ENCODE data around the gene STIMATE.

Gene STIMATE

DNA sequence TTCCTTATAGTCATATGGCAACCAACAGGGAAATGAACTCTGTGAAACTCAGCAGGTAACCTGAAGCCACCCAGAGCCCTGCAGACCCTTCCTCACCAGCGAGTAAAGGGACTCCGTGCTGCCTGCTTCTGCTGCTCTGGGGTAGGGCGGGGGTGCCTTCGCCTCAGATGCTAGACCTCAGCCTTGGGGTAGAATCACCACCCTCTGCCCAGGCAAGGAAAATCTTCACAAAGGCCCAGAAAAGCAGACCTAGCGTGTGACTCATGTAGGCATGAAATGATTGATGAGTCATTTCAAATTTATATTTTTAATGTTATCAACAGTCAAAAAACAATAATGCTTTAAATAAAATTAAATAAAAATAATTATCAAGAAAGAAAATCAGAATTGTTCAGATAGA is 6.6 kb downstream of the STIMATE start:
- peaks cover 13 to 28% of the 10 kb centered on the region in 2 donors for H3K36me3 Mint-ChIP-seq
- H3K27ac Mint-ChIP-seq: no peak overlapping the region
- H3K4me3 Mint-ChIP-seq: no peak overlapping the region
- ATAC-seq (replicated peaks) (peak in 1 of 2 donors; percentile 26), DNase-seq (no peak)
- H3K4me1 Mint-ChIP-seq: peaks cover 28 to 37% of the 10 kb centered on the region in 2 donors
- H3K9me3 Mint-ChIP-seq: peaks cover under 1% of the 10 kb centered on the region in 2 donors
- no peaks in the 10 kb centered on the region for H3K27me3 Mint-ChIP-seq

DNA sequence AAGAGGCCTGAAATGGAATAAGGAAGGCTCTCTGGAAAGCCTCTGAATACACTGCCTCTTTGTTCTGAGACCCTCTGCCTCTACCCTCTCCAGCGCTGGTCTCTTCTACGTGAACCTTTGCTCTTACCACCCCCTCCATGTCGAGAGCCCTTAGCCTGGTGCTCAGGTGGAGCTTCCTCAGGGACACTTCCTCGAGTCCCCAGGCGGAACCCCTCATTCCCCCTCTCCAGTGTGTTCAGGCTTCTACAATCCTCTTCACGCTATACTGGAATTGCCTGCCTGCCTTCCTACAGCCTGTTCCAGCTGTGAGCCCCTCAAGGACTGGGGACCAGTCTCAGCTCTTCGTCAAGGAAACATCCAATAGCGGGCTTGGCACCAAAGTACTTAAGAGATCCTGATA is 7.4 kb downstream of the STIMATE start:
- Mint-ChIP-seq H3K9me3 (peaks cover 3 to 4% of the 10 kb centered on the region in 2 donors), H3K36me3 (peaks cover 22 to 33% of the 10 kb centered on the region in 2 donors), H3K27ac (no peak overlapping the region), H3K4me1 (peaks cover 21 to 29% of the 10 kb centered on the region in 2 donors), H3K4me3 (no peak overlapping the region), H3K27me3 (no peaks in the 10 kb centered on the region)
- DNase-seq (no peak), ATAC-seq (replicated peaks) (no peak)

DNA sequence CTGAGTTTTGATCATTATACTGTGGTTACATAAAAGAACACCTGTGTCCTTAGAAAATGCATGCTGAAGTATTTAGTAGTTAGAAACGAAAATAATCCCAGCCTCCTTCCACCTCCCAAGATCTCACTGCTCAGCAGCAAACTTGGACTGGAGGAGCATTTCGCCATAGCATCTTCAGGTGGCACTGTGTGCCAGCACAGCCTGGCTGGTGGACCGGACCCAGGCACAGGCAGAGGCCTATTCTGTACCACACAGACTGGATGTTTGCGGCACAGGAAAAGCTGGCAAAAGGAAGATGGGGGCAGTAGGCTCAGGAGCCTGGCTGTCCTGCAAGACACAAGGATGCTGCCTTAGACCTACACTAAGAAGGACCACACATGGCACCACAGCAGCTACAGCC is 10.2 kb downstream of the STIMATE start:
- peaks cover 11 to 17% of the 10 kb centered on the region in 2 donors for H3K4me1 Mint-ChIP-seq
- H3K27me3 Mint-ChIP-seq: no peaks in the 10 kb centered on the region
- peaks cover 19 to 22% of the 10 kb centered on the region in 2 donors for H3K36me3 Mint-ChIP-seq
- H3K27ac Mint-ChIP-seq: no peak overlapping the region
- ATAC-seq (replicated peaks): no peak
- H3K4me3 Mint-ChIP-seq: no peak overlapping the region
- DNase-seq: no peak
- H3K9me3 Mint-ChIP-seq: peaks cover 3 to 4% of the 10 kb centered on the region in 2 donors

DNA sequence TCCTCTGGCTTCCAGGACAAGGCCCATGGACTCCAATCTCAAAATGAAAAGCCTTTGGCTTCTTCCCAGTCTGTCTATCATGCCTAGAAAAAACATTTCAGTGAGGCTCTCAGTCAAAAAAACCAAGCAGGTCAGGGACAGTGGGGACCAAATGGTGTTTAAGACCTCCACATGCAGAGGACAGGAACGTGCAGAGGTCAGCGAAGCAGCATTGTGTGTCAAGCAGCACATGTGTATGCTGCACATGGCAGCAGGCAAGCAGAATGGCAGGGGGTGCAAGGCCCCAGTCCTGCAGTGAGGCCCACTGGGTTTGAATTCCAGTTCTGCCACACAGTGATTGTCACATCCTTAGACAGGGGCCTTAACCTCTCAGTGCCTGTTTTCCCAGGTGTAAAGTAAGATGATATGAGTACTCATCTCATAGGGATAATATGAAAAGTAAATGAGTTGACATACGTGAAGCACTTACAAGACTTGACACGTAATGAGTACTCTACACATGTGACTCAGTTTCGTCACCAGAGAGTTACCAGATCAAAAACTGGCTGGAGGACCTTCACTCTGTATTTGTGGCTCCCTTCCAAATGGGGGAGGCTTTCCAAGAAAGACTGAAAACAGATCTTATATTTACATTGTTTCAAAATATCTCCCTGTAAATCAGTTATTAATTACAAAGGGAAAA is 11.2 kb downstream of the STIMATE start:
- no peak overlapping the region for H3K27ac Mint-ChIP-seq
- H3K4me1 Mint-ChIP-seq: peaks cover 9 to 10% of the 10 kb centered on the region in 2 donors
- H3K27me3 Mint-ChIP-seq: no peaks in the 10 kb centered on the region
- peaks cover 3 to 4% of the 10 kb centered on the region in 2 donors for H3K9me3 Mint-ChIP-seq
- DNase-seq: no peak
- no peak for ATAC-seq (replicated peaks)
- no peak overlapping the region for H3K4me3 Mint-ChIP-seq
- H3K36me3 Mint-ChIP-seq: peaks cover 19 to 22% of the 10 kb centered on the region in 2 donors

DNA sequence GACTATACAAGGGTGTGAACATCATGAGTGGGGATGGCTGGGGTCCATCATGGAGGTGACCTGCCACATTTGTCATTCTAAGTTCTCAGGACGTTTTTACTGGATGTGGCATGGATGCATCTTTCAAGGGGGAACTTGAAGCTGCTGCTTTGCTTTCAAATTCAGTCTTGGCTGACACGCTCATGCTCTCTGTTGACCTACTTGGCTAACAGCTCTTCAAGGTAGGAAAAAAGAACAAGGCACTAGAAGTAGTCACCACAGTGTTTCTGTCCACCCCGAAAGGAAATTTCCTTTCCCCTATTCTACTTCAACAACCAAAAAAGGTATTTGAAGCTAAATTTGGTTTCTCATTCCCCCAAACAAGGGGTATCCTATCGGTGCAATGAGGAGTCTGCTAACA is 15.0 kb downstream of the STIMATE start:
- Mint-ChIP-seq H3K36me3 (peaks cover 22 to 28% of the 10 kb centered on the region in 2 donors), H3K27me3 (no peaks in the 10 kb centered on the region), H3K4me3 (no peak overlapping the region), H3K4me1 (peaks cover 12 to 20% of the 10 kb centered on the region in 2 donors), H3K9me3 (peaks cover 3 to 4% of the 10 kb centered on the region in 2 donors), H3K27ac (no peak overlapping the region)
- DNase-seq: no peak
- ATAC-seq (replicated peaks): no peak

DNA sequence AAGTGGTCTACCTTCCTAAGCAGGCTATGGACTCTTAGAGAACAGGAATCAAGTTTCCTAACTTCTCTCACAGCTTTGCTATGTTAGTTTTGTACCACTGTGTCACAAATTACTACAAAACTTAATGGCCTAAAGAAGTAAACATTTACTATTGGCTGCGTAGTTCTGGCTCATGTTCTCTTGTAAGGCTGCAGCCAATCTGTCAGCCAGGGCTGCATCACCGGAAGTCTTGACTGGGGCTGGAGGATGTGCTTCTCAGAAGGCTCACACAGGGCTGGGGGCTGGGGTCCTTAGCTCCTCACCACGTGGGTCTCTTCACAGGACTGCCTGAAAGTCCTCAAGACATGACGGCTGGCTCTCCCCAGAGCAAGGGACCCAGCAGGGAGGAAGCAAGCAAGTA is 15.5 kb downstream of the STIMATE start:
- ATAC-seq (replicated peaks) (no peak), DNase-seq (no peak)
- peaks cover 3 to 4% of the 10 kb centered on the region in 2 donors for H3K9me3 Mint-ChIP-seq
- no peaks in the 10 kb centered on the region for H3K27me3 Mint-ChIP-seq
- no peak overlapping the region for H3K4me3 Mint-ChIP-seq
- peaks cover 12 to 20% of the 10 kb centered on the region in 2 donors for H3K4me1 Mint-ChIP-seq
- H3K36me3 Mint-ChIP-seq: peaks cover 22 to 31% of the 10 kb centered on the region in 2 donors
- H3K27ac Mint-ChIP-seq: no peak overlapping the region

DNA sequence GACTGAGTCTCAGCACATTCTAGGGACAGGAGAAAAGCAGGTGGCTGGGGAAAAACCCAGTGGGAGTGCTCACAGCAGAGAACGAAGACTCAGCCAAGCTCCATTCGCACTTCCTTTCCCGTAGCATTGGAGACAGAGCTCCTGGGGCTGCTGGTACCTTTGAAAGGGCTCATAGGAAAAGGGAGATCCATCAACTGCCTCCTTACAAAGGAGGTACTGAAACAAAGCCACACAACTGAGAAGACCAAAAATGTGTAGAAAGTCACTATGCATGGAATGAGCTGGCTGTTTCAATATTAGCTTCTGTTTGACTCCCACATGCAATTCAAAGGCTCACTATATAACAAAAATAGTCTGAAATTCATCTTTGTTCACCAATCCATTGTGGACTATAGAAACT is 16.9 kb downstream of the STIMATE start:
- ATAC-seq (replicated peaks) (peak; percentile 87 to 92), DNase-seq (no peak)
- no peaks in the 10 kb centered on the region for H3K27me3 Mint-ChIP-seq
- no peak overlapping the region for H3K27ac Mint-ChIP-seq
- H3K36me3 Mint-ChIP-seq: peaks cover 12 to 24% of the 10 kb centered on the region in 2 donors
- peaks cover 12 to 21% of the 10 kb centered on the region in 2 donors for H3K4me1 Mint-ChIP-seq
- no peak overlapping the region for H3K4me3 Mint-ChIP-seq
- peaks cover 0 to under 1% of the 10 kb centered on the region in 2 donors for H3K9me3 Mint-ChIP-seq

DNA sequence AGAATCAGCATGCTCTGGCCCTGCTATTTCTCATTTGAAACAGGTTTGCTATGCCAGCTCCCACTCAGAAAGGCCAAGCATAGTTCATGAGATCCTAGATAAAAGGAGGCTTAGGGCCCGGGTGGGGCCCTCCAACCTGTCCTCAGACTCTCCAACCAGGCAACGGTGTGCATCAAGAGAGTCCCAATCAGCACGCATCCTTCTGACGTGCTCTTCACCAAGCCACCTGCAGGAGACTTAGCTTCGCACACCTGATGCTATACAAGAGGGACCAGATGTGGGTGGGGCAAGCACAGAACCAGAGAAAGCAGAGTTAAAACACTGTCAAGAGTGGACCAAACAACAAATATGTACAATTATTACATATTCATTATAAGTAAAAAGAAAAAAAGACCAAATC is 17.3 kb downstream of the STIMATE start:
- no peaks in the 10 kb centered on the region for H3K9me3 Mint-ChIP-seq
- peak; percentile 40 to 61 for ATAC-seq (replicated peaks)
- peaks cover 15 to 25% of the 10 kb centered on the region in 2 donors for H3K4me1 Mint-ChIP-seq
- H3K27me3 Mint-ChIP-seq: no peaks in the 10 kb centered on the region
- H3K4me3 Mint-ChIP-seq: no peak overlapping the region
- DNase-seq: no peak
- H3K36me3 Mint-ChIP-seq: peaks cover 8 to 20% of the 10 kb centered on the region in 2 donors
- H3K27ac Mint-ChIP-seq: no peak overlapping the region

DNA sequence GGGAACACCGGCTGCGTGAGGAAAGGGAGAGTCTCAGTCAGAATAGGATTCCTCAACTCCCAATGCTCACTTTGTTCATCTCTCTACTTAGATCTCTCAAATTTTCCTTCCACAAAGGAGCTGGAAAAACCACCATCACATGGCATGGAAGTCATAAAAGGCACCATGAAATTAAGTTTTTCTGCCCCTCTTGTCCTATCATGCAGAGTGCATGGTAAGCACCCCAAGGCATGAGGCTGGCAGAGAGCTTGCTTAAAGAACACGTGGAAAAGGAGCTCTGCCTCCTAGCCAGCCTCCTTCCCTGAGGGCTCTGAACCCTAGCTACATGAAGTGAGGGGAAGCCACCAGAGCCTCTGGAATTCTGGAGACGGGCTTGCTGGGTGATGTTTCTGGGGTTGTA is 17.8 kb downstream of the STIMATE start:
- ATAC-seq (replicated peaks) (no peak), DNase-seq (no peak)
- H3K27ac Mint-ChIP-seq: no peak overlapping the region
- no peak overlapping the region for H3K4me3 Mint-ChIP-seq
- peaks cover 6 to 17% of the 10 kb centered on the region in 2 donors for H3K36me3 Mint-ChIP-seq
- H3K9me3 Mint-ChIP-seq: no peaks in the 10 kb centered on the region
- peaks cover 15 to 30% of the 10 kb centered on the region in 2 donors for H3K4me1 Mint-ChIP-seq
- no peaks in the 10 kb centered on the region for H3K27me3 Mint-ChIP-seq

DNA sequence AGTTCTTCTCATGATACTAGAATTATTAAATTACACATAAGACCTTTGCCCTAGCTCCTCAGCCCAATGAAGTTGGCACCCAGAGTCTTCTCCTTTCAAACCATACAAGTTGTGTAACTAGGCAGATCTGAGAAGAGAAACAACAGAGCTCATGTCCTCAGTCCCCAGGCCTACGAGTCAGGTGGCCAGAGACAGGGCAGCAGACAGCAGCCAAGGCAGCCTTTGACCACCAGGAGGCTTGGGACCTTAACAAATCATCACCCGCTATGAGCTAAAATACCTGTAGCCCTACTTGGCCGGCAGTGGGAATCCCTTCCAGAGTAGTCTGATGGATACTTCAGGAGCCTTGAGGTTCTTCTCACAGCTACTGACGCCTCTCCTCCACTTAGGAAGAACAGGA is 18.3 kb downstream of the STIMATE start:
- Mint-ChIP-seq H3K27ac (no peak overlapping the region), H3K4me1 (peaks cover 15 to 35% of the 10 kb centered on the region in 2 donors), H3K4me3 (no peak overlapping the region), H3K27me3 (no peaks in the 10 kb centered on the region), H3K9me3 (no peaks in the 10 kb centered on the region), H3K36me3 (peaks cover 6 to 17% of the 10 kb centered on the region in 2 donors)
- ATAC-seq (replicated peaks): no peak
- DNase-seq: no peak

DNA sequence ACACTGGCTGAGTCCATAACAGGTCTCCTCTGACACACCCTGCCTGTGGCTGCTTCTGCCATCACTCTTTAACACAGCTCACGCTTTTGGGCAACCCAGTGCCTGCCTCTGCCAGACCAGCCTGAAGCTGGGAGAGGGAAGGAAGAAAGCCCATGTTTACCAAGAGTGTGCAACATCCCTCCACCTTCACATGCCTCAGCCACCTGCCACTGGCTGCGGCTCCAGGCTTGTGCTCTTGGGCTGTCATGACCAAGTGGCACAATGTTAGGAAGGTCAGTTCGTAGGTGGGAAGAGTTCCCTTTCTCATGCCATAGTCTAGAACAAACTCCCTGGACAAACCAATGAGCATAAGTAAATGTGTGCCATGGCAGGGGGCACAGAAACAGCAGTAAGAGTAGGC is 20.3 kb downstream of the STIMATE start:
- no peaks in the 10 kb centered on the region for H3K9me3 Mint-ChIP-seq
- ATAC-seq (replicated peaks): no peak
- no peak overlapping the region for H3K4me3 Mint-ChIP-seq
- H3K36me3 Mint-ChIP-seq: peaks cover 6 to 17% of the 10 kb centered on the region in 2 donors
- DNase-seq: no peak
- H3K27ac Mint-ChIP-seq: no peak overlapping the region
- H3K27me3 Mint-ChIP-seq: no peaks in the 10 kb centered on the region
- H3K4me1 Mint-ChIP-seq: peaks cover 15 to 40% of the 10 kb centered on the region in 2 donors

DNA sequence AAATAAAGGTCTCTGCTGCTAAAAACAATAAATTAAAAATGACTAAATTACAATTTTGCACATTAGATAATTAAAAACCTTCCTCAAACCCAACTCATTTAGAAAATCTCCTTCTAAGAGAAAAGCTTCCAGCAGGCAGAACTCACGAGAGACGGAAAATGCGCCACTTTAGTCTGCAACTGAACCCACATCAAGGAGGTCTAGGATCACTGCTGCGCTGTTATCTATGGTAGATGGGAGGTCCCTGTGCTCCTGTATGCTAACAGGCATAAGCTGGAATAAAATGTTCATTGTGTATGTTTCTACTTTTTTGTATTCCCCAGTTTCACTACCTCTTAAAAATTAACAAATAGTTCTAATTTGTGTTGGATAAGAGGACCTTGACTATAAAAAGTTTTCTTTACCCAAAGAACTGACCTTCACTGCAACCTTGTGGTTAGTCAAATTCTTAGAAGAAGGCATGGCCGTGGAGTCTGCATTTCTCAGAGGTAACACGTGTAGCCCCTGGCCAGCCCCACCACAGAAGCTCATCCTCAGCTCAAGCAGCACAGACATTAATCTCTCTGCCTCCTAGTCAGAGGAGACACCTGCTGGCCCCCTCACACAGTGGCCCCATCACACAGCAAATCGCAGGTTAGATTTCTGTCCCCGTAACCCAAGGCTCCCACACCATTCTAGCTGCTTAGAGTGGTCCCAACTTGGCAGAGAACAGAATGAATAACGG is 22.3 kb downstream of the STIMATE start:
- Mint-ChIP-seq H3K4me3 (no peak overlapping the region), H3K27me3 (no peaks in the 10 kb centered on the region), H3K9me3 (no peaks in the 10 kb centered on the region), H3K36me3 (peaks cover 6 to 24% of the 10 kb centered on the region in 2 donors), H3K27ac (no peak overlapping the region), H3K4me1 (peaks cover 13 to 33% of the 10 kb centered on the region in 2 donors)
- ATAC-seq (replicated peaks) (peak in 1 of 2 donors; percentile 60), DNase-seq (no peak)

DNA sequence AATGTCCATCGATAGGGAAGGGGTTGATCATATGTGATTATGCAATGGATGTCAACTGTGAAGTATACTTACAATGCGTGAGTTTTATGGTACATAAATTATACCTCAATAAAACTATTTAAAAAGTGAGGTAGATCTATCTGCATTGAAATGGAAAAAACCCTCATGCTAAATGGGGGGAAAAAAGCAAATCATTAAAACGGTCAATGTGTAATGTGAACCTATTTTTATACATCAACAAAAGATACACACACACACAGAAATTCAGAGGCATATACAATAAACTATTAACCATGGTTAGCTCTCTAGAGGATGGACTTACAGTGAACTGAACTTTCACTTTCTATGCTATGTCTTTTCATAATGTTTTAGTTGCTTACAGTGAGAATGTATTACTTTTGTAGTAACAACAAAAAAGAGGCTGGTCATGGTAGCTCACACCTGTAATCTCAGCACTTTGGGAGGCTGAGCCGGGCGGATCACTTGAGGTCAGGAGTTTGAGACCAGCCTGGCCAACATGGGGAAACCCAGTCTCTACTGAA is 23.1 kb downstream of the STIMATE start:
- H3K27me3 Mint-ChIP-seq: no peaks in the 10 kb centered on the region
- no peak for DNase-seq
- H3K36me3 Mint-ChIP-seq: peaks cover 6 to 23% of the 10 kb centered on the region in 2 donors
- no peaks in the 10 kb centered on the region for H3K9me3 Mint-ChIP-seq
- peaks cover 8 to 27% of the 10 kb centered on the region in 2 donors for H3K4me1 Mint-ChIP-seq
- H3K27ac Mint-ChIP-seq: no peak overlapping the region
- no peak overlapping the region for H3K4me3 Mint-ChIP-seq
- no peak for ATAC-seq (replicated peaks)

DNA sequence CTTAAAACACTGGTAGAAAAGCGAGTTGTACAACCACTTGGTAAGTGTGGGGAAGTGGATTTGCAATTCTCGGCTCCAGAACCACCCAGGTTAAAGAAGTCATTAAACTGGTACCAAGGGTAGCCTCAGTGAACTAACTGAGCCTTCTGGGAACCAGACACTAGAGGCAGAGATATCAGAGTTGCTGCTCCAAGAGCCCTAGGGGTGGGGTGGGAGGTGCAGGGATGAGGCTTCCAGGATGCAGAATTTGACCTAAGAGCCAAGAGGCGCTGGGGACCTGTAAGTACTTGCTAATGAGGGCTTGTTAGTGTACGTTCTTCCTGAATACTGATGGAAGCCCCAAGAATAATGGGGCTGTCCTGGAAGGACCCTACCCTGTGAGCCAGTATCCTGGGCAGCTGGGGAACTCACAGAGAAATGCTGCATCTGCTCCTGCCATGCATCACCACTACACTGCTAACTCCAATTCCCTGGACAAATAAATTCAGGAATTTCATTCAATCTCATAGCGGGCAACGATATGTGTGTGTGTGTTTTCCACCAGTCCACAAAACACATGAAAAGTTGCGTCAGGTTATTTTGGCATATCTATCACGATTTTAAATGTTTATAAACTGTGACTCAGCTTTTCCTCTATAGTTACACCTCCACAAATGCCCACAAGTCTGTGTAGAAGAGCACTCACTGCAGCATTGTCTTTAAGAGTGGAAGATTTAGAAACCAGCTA is 23.8 kb downstream of the STIMATE start:
- Mint-ChIP-seq H3K4me3 (no peak overlapping the region), H3K36me3 (peaks cover 4 to 20% of the 10 kb centered on the region in 2 donors), H3K27me3 (no peaks in the 10 kb centered on the region), H3K27ac (no peak overlapping the region), H3K4me1 (peaks cover 8 to 27% of the 10 kb centered on the region in 2 donors), H3K9me3 (no peaks in the 10 kb centered on the region)
- DNase-seq (no peak), ATAC-seq (replicated peaks) (no peak)
